ENCODE measurements around the gene COL4A1.

The COL4A1 gene

DNA sequence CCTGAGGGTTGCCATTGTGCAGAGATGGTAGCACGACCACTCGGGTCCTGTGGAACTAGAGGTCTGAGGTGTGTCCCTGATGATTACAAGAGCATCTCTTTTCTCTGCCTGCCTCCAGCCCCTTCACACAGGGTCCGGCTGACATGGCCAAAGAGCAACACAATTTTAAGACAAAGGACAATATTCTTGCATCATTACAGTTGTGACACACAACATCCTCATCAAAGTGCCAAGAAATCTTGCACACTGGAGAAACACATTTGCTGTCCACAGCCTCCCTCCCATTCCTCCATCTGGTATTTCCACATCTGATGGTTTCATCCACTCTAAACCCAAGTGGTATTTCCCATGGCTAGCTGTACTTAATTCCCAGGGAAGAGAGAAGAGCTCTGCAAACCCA, 12.8 kb downstream of the COL4A1 start:
- Histone ChIP-seq H3K27ac (ENCODE audit: insufficient read depth, low read depth, low read length, poor library complexity, severe bottlenecking) (no peak overlapping the region), H3K4me3 (ENCODE audit: insufficient read depth, low read depth, low read length) (no peak overlapping the region), H3K9me3 (ENCODE audit: control insufficient read depth, low read length) (no peaks in the 10 kb centered on the region), H3K27me3 (ENCODE audit: control insufficient read depth, insufficient read depth, low read length, poor library complexity, severe bottlenecking) (no peaks in the 10 kb centered on the region), H3K36me3 (ENCODE audit: control insufficient read depth, insufficient read depth, low read length) (no peaks in the 10 kb centered on the region), H3K4me1 (ENCODE audit: control insufficient read depth, insufficient read depth, low read length) (peaks cover 10% of the 10 kb centered on the region)
- WGBS, 2 experiments = 91 to 94% methylated on average over 3 of the region's 3 CpGs

DNA sequence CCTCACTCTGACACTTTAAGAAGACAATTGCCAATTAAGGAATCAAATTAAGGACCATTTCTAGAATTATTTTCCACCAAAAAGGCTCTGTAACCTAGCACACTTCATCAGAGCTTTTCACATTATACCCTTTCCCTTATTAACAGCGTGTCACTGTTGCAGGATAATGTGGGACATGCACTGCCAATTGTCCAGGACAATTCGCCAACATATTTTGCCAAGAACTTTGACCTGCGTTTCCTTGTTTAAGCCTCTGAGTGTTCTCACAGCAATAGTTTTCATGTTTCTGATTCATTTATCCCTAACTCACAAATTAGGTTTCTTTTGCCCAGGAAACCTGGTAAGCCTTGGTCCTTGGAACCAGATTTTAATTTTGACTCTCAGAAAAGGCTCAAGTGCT, 13.3 kb downstream of the COL4A1 start:
- WGBS, 2 experiments = 92 to 96% methylated on average over 3 of the region's 3 CpGs
- Histone ChIP-seq H3K27me3 (ENCODE audit: control insufficient read depth, insufficient read depth, low read length, poor library complexity, severe bottlenecking) (no peaks in the 10 kb centered on the region), H3K9me3 (ENCODE audit: control insufficient read depth, low read length) (no peaks in the 10 kb centered on the region), H3K27ac (ENCODE audit: insufficient read depth, low read depth, low read length, poor library complexity, severe bottlenecking) (no peak overlapping the region), H3K4me1 (ENCODE audit: control insufficient read depth, insufficient read depth, low read length) (peaks cover 5% of the 10 kb centered on the region), H3K4me3 (ENCODE audit: insufficient read depth, low read depth, low read length) (no peak overlapping the region), H3K36me3 (ENCODE audit: control insufficient read depth, insufficient read depth, low read length) (no peaks in the 10 kb centered on the region)

DNA sequence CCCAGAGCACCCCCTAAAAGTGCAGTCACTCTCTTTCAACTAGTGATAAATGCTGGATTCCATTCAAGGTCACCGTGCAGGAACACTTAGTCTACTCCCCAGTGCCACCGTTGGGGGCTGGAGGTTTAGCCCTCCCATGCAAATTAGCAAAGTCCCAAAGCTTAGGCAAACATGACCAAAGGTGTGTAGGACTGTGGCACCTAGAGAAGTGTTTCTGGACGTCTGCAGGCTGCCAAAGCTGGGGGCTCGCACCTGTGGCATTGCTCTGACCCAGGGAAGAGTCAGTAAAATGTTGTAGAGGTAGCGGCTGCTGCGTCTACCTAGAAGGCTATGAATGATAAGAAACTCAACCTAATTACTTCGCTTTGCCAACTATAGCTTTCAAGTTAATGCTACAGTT, 13.9 kb downstream of the COL4A1 start:
- Histone ChIP-seq H3K27ac (ENCODE audit: insufficient read depth, low read depth, low read length, poor library complexity, severe bottlenecking) (no peak overlapping the region), H3K4me1 (ENCODE audit: control insufficient read depth, insufficient read depth, low read length) (no peaks in the 10 kb centered on the region), H3K27me3 (ENCODE audit: control insufficient read depth, insufficient read depth, low read length, poor library complexity, severe bottlenecking) (no peaks in the 10 kb centered on the region), H3K36me3 (ENCODE audit: control insufficient read depth, insufficient read depth, low read length) (no peaks in the 10 kb centered on the region), H3K9me3 (ENCODE audit: control insufficient read depth, low read length) (no peaks in the 10 kb centered on the region), H3K4me3 (ENCODE audit: insufficient read depth, low read depth, low read length) (no peak overlapping the region)
- WGBS, 2 experiments = 93 to 96% methylated on average over 7 of the region's 7 CpGs

DNA sequence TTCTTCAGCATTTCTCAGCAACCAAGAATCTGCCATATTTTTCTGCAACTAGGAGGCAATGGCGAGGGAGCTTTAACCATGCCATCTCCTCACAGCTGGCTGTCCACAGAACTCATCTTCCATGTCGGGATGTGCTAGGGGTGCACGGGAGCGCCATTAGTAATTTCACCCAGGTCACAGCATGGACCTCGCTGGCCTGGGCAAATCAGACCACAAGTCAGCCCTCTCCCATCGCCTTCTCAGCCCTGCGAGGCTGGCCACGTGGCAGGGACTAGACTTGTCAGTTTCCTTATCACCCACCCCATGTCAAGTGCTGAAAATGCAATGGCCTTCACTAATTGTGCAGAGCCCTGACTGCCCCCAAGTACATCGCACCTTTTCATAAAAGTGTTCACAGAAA, 15.7 kb downstream of the COL4A1 start:
- no peaks in the 10 kb centered on the region for H3K36me3 ChIP-seq (ENCODE audit: control insufficient read depth, insufficient read depth, low read length)
- no peak overlapping the region for H3K27ac ChIP-seq (ENCODE audit: insufficient read depth, low read depth, low read length, poor library complexity, severe bottlenecking)
- WGBS, 2 experiments = 95 to 96% methylated on average over 9 of the region's 9 CpGs
- H3K9me3 ChIP-seq (ENCODE audit: control insufficient read depth, low read length) = no peaks in the 10 kb centered on the region
- no peaks in the 10 kb centered on the region for H3K27me3 ChIP-seq (ENCODE audit: control insufficient read depth, insufficient read depth, low read length, poor library complexity, severe bottlenecking)
- no peak overlapping the region for H3K4me3 ChIP-seq (ENCODE audit: insufficient read depth, low read depth, low read length)
- peaks cover 9% of the 10 kb centered on the region for H3K4me1 ChIP-seq (ENCODE audit: control insufficient read depth, insufficient read depth, low read length)

DNA sequence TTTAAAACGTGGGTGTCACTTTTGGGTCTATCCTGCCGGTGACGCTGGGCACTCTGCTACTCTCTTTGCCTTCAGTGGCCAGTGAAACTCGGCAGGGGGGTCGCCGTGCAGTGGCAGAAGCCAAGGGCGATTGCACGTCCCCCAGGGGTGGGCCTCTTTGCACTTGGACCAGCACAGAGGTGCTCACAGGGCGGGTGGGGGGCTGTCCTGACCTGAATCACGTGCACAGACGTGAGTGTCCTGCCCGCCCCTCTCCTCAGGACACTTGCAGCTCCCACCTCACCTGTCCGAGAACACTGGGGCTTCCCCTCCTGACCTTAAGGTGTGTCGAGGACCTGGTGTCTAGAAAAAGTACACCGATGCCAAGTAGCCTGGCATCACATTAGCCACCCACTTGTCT, 16.1 kb downstream of the COL4A1 start:
- peaks cover 9% of the 10 kb centered on the region for H3K4me1 ChIP-seq (ENCODE audit: control insufficient read depth, insufficient read depth, low read length)
- H3K27me3 ChIP-seq (ENCODE audit: control insufficient read depth, insufficient read depth, low read length, poor library complexity, severe bottlenecking) = no peaks in the 10 kb centered on the region
- H3K36me3 ChIP-seq (ENCODE audit: control insufficient read depth, insufficient read depth, low read length) = no peaks in the 10 kb centered on the region
- H3K27ac ChIP-seq (ENCODE audit: insufficient read depth, low read depth, low read length, poor library complexity, severe bottlenecking) = no peak overlapping the region
- H3K9me3 ChIP-seq (ENCODE audit: control insufficient read depth, low read length) = no peaks in the 10 kb centered on the region
- 86% methylated on average over 15 of the region's 15 CpGs for WGBS, 2 experiments
- no peak overlapping the region for H3K4me3 ChIP-seq (ENCODE audit: insufficient read depth, low read depth, low read length)

DNA sequence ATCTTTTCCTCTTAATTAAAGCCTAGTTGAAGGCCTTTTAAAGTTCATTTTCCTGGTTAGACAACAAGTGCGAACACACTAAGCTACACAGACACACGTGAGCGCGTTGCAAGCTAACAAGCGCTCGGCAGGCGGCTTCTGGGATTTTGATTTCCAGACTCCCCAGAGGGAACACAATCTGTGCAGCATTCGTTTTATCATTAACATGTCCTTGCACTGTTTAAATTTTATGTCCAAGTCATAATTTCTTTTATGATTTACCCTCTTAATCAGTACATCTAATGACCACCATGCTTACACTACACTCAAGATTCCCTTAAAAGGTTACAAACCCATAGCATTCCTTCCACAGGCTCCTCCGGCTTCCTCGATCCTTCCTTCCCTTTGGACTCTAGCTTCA, 16.8 kb downstream of the COL4A1 start:
- Histone ChIP-seq H3K4me3 (ENCODE audit: insufficient read depth, low read depth, low read length) (no peak overlapping the region), H3K27me3 (ENCODE audit: control insufficient read depth, insufficient read depth, low read length, poor library complexity, severe bottlenecking) (no peaks in the 10 kb centered on the region), H3K36me3 (ENCODE audit: control insufficient read depth, insufficient read depth, low read length) (no peaks in the 10 kb centered on the region), H3K9me3 (ENCODE audit: control insufficient read depth, low read length) (no peaks in the 10 kb centered on the region), H3K4me1 (ENCODE audit: control insufficient read depth, insufficient read depth, low read length) (peaks cover 9% of the 10 kb centered on the region), H3K27ac (ENCODE audit: insufficient read depth, low read depth, low read length, poor library complexity, severe bottlenecking) (no peak overlapping the region)
- whole genome bisulfite sequencing, 2 experiments = 96% methylated on average over 10 of the region's 10 CpGs

DNA sequence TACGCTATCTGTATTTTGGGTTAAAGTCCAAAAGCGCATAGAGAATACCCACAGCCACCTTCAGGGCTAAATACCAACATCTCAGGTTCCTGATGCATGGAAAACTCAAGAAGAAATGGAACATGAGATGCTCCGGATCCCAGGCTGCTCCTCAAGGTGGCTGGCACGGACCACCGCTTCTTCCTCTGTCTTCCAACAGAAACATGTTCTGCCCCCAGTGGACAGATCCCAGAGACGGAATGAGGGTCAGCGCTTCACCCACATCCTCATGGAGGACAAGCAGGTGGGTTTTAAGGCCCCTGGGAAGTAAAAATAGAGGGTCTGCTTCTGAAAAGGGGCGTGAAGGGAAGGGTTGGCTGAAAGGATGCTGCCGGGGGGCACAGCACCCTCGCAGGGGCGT, 17.3 kb downstream of the COL4A1 start:
- no peaks in the 10 kb centered on the region for H3K36me3 ChIP-seq (ENCODE audit: control insufficient read depth, insufficient read depth, low read length)
- WGBS, 2 experiments = 94 to 95% methylated on average over 11 of the region's 11 CpGs
- peaks cover 9% of the 10 kb centered on the region for H3K4me1 ChIP-seq (ENCODE audit: control insufficient read depth, insufficient read depth, low read length)
- H3K27ac ChIP-seq (ENCODE audit: insufficient read depth, low read depth, low read length, poor library complexity, severe bottlenecking) = no peak overlapping the region
- no peaks in the 10 kb centered on the region for H3K9me3 ChIP-seq (ENCODE audit: control insufficient read depth, low read length)
- H3K4me3 ChIP-seq (ENCODE audit: insufficient read depth, low read depth, low read length) = no peak overlapping the region
- H3K27me3 ChIP-seq (ENCODE audit: control insufficient read depth, insufficient read depth, low read length, poor library complexity, severe bottlenecking) = no peaks in the 10 kb centered on the region

DNA sequence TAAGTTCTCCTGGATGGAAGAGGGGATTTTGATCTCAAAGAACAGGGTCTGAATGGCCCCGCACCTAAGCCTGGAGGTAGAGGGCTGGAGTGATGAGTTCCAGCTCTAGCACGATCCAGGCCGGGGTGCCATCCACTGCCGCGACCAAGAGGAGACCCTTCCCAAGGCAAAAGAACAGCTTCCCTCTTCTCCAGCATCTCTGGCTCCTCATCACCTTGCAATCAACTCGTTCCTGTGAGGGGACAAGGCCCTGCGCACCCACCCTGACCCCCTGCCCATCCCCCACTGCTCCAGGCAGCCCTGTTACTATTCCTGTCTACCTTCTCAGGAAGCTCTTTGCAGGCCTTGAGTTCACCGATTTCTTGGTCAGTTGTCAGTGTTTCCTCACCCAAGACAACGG, 17.8 kb downstream of the COL4A1 start:
- no peak overlapping the region for H3K4me3 ChIP-seq (ENCODE audit: insufficient read depth, low read depth, low read length)
- H3K4me1 ChIP-seq (ENCODE audit: control insufficient read depth, insufficient read depth, low read length) = peaks cover 9% of the 10 kb centered on the region
- no peaks in the 10 kb centered on the region for H3K9me3 ChIP-seq (ENCODE audit: control insufficient read depth, low read length)
- no peaks in the 10 kb centered on the region for H3K27me3 ChIP-seq (ENCODE audit: control insufficient read depth, insufficient read depth, low read length, poor library complexity, severe bottlenecking)
- H3K36me3 ChIP-seq (ENCODE audit: control insufficient read depth, insufficient read depth, low read length) = no peaks in the 10 kb centered on the region
- WGBS, 2 experiments = 96% methylated on average over 9 of the region's 9 CpGs
- H3K27ac ChIP-seq (ENCODE audit: insufficient read depth, low read depth, low read length, poor library complexity, severe bottlenecking) = no peak overlapping the region

DNA sequence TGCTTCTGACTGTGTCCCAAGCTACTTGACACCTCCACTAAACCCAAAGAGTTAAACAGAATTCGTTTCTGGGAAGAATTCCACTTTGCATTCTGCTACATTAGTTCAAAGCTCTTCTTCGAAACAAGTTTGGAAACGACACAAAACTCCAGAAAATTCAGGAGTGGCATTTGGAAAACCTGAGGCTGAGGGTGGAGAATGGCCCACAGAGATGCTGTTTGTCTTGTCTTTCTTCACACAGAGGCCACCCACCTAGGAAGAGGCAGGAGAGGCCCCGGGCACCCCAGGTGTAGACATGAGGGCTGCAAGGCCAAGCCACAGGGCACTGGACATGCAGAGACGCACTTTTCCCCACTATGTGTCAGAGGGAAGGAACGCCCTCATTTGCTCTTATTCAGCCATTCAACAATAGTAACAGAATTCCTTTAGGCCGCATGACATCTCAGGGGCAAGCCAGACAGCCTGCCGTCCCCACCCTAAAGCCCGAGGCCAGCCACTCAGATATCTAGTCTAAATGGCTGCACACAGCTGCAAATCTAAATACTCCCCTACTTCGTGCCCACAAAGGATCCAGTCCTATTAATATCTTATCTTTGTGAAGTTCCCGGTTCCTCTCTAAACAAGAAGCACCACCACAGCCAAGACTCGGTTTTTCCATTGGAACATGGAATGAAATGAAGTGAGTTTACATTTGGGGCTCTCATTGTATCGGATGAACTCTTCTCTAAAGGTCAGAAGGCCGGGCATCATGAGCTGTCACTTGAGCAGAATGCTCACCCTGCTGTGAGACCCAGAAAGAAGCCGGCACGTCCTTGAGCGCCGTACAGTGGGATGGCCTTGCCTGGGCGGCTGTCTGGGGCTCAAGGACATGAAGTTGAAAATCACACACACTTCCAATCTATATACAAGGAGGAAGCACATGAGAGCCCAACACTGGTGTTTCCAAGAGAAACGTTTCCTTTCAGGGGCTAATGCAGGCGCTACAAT, 19.8 kb downstream of the COL4A1 start:
- Histone ChIP-seq H3K36me3 (ENCODE audit: control insufficient read depth, insufficient read depth, low read length) (no peaks in the 10 kb centered on the region), H3K27ac (ENCODE audit: insufficient read depth, low read depth, low read length, poor library complexity, severe bottlenecking) (no peak overlapping the region), H3K4me1 (ENCODE audit: control insufficient read depth, insufficient read depth, low read length) (peaks cover 9% of the 10 kb centered on the region), H3K27me3 (ENCODE audit: control insufficient read depth, insufficient read depth, low read length, poor library complexity, severe bottlenecking) (no peaks in the 10 kb centered on the region), H3K4me3 (ENCODE audit: insufficient read depth, low read depth, low read length) (no peak overlapping the region), H3K9me3 (ENCODE audit: control insufficient read depth, low read length) (no peaks in the 10 kb centered on the region)
- WGBS, 2 experiments = 86 to 88% methylated on average over 21 of the region's 21 CpGs

DNA sequence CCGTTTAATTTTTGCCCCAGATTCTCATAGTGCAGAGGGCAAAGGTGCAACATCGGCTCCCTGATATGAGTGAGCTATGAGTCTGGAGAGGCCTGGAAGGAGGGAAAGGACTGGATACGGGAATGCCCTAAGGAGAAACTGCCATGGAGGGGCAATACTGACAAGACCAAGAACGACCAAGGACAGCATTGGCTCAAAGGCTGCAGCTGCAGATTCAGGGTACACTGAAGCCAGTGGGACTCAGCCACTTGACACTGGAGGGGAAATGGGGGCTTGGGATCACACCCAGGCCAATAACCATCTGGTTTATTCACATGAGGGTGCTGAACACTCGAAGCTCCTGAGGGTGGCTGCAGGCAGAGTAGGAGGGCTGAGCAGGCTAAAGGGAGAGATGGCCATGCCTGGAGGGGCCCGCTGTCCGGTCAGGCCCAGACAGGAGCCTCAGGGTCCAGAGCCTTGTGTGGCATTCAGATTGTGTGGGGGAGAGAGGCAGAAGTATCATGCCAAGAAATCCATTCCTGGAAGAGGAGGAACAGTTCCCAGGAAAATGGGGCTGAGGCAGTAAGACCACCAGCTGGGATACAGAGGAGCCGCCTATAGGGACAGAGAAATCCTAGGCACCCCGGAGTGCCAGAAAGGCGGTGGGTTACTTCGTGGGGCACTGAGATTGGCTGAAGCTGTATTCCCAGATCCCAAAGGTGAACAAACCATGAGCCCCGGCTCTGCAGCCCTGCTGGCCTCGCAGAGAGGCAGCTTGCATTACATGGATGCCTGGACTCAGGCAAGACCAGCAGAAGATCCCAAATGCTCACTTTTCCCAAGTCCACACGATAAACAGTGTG, 20.7 kb downstream of the COL4A1 start:
- Histone ChIP-seq H3K27ac (ENCODE audit: insufficient read depth, low read depth, low read length, poor library complexity, severe bottlenecking) (no peak overlapping the region), H3K27me3 (ENCODE audit: control insufficient read depth, insufficient read depth, low read length, poor library complexity, severe bottlenecking) (no peaks in the 10 kb centered on the region), H3K4me1 (ENCODE audit: control insufficient read depth, insufficient read depth, low read length) (peaks cover 9% of the 10 kb centered on the region), H3K9me3 (ENCODE audit: control insufficient read depth, low read length) (no peaks in the 10 kb centered on the region), H3K36me3 (ENCODE audit: control insufficient read depth, insufficient read depth, low read length) (no peaks in the 10 kb centered on the region), H3K4me3 (ENCODE audit: insufficient read depth, low read depth, low read length) (no peak overlapping the region)
- WGBS, 2 experiments = 88 to 89% methylated on average over 14 of the region's 14 CpGs

Data from ectodermal cell (in vitro differentiated cells).